Body of pancreas (tissue), 4 donors: ENCODE results near the gene CD209. TPM values are rescaled to one million over a fixed set of nuclear protein-coding genes. Genes with fewer than 3 reads are reported as not detected.
"Not testable (repeated sequence)": the region's sequence is repeated elsewhere in the genome, so short reads cannot be mapped to it uniquely, and the experiment has no call there.

Experiments
- ATAC-seq: fragments of 150-250 bp; one replicate; pipeline ENCODE4 v1.9.1; 2016
- DNase-seq, 4 donors: peaks; one replicate each; pipeline ENCODE4 v3.0.0-alpha.2; 2019
- H3K27ac ChIP-seq, 4 donors: fragments of 200-600 bp; sonication (generic); 1 replicate in 3 of 4; 2 replicates in 1 of 4; pipeline versions ENCODE4 v1.5.1 to v1.6.1; 2016 to 2019; ENCODE audit warnings: mild to moderate bottlenecking in 1 of 4, mixed read lengths in 1 of 4, moderate library complexity in 1 of 4
- H3K27me3 ChIP-seq, 2 donors: fragments of 200-600 bp; sonication (generic); one replicate each; pipeline ENCODE4 v1.6.0; 2016; ENCODE audit warnings: mild to moderate bottlenecking in 1 of 2
- H3K36me3 ChIP-seq, 2 donors: fragments of 200-600 bp; sonication (generic); replicated peaks in 1 of 2; 2 replicates each; pipeline ENCODE4 v1.5.1; 2016; ENCODE audit warnings: low read depth in 2 of 2; ENCODE audit not compliant: insufficient read depth in 1 of 2
- H3K4me1 ChIP-seq: fragments of 200-600 bp; sonication (generic); one replicate; pipeline ENCODE4 v1.6.0; 2016
- H3K4me3 ChIP-seq, 2 donors: fragments of 200-600 bp; sonication (generic); 1 replicate in 1 of 2; 2 replicates in 1 of 2; pipeline ENCODE4 v1.5.1; 2016 to 2019
- H3K9me3 ChIP-seq, 3 donors: fragments of 200-600 bp; sonication (generic); 1 replicate in 2 of 3; 2 replicates in 1 of 3; pipeline ENCODE4 v1.5.1; 2016
- CTCF ChIP-seq, 7 experiments: fragments of 450-650 bp in 4 of 7; fragments of 200-600 bp in 3 of 7; sonication (generic) in 3 of 7; IDR thresholded peaks; one replicate each; pipeline ENCODE4 v1.5.1; 2016 to 2019; ENCODE audit warnings: antibody characterized with exemption in 7 of 7
- POLR2A ChIP-seq, 3 donors: fragments of 450-650 bp; IDR thresholded peaks; one replicate each; pipeline ENCODE4 v1.6.1; 2016; ENCODE audit warnings: antibody characterized with exemption in 3 of 3, mild to moderate bottlenecking in 2 of 3
- WGBS, 2 donors: methylation state at CpG; one replicate each; pipeline ENCODE4 v1.1.5; 2017; 5-methylcytosine and 5-hydroxymethylcytosine counted together
- intact Hi-C: fragments of 100-400 bp; cut with DNase I; formaldehyde crosslinking; loops from one replicate; pipeline ENCODE4 v1.15.1; 2023
- total RNA-seq, 2 donors: library from RNA; depleted of rRNA; stranded (reverse); fragments of >200 nt; gene quantifications; one replicate each; pipeline ENCODE4 v1.1.0, GENCODE V29; 2016

The CD209 gene
- total RNA-seq: 1 to 10 TPM; 1.6 to 2.0 TPM

- Histone ChIP-seq H3K36me3 (no peaks in the 10 kb centered on the region), H3K27me3 (no peaks in the 10 kb centered on the region), H3K9me3 (no peaks in the 10 kb centered on the region), H3K4me3 (no peak within 1 kb of the TSS), H3K4me1 (no peaks in the 10 kb centered on the region), H3K27ac (no peak within 1 kb of the TSS)
- WGBS, 2 donors: 51 to 58% methylated on average over 4 to 7 of the region's 7 CpGs
- TF ChIP-seq POLR2A (IDR thresholded peaks at IDR 0.05) (no peak), CTCF (IDR thresholded peaks at IDR 0.05) (no peak)
- ATAC-seq: no peak
- no peak for DNase-seq
- intact Hi-C loops: no loop called here
These were observed at the start of gene CD209 for GRCh38 chr19:7746903-7747884. Gene CD209 (minus strand): TSS chr19:7747534. CDS start chr19:7747511, 23 bp downstream.

GRCh38 chr19:7795555-7796161, 48.3 kb upstream of the CD209 start:
- no peak for DNase-seq
- Histone ChIP-seq H3K27me3 (peaks cover 0 to 9% of the 10 kb centered on the region in 2 donors), H3K9me3 (no peaks in the 10 kb centered on the region), H3K4me3 (no peak overlapping the region), H3K27ac (no peak overlapping the region), H3K36me3 (no peaks in the 10 kb centered on the region), H3K4me1 (no peaks in the 10 kb centered on the region)
- WGBS, 2 donors: 49 to 62% methylated on average over 8 of the region's 8 CpGs
- no peak for ATAC-seq
- TF ChIP-seq CTCF (IDR thresholded peaks at IDR 0.05) (no peak), POLR2A (IDR thresholded peaks at IDR 0.05) (no peak)
- intact Hi-C loops: loop anchor here (10.0 kb wide), 1 partner anchor 691 kb away; no protein-coding TSS in a partner anchor

- no peak overlapping the region for H3K27ac ChIP-seq
- TF ChIP-seq CTCF (IDR thresholded peaks at IDR 0.05) (no peak), POLR2A (IDR thresholded peaks at IDR 0.05) (no peak)
- DNase-seq (no peak), ATAC-seq (no peak)
- no peaks in the 10 kb centered on the region for H3K9me3 ChIP-seq
- H3K36me3 ChIP-seq: no peaks in the 10 kb centered on the region
- no peak overlapping the region for H3K4me3 ChIP-seq
- peaks cover 10% of the 10 kb centered on the region for H3K4me1 ChIP-seq
- 67 to 77% methylated on average over 3 of the region's 3 CpGs for WGBS, 2 donors
- peaks cover 0 to 26% of the 10 kb centered on the region in 2 donors for H3K27me3 ChIP-seq
- intact Hi-C loops: loop anchor here (10.0 kb wide), 1 partner anchor 689 kb away; no protein-coding TSS in a partner anchor
These were observed 46.2 kb upstream of the CD209 start for GRCh38 chr19:7793493-7793892.

GRCh38 chr19:7792701-7793100, 45.4 kb upstream of the CD209 start:
- H3K27ac ChIP-seq, H3K9me3 ChIP-seq, ATAC-seq, H3K4me3 ChIP-seq, DNase-seq, H3K36me3 ChIP-seq: not testable (repeated sequence)
- Histone ChIP-seq H3K4me1 (peaks cover 15% of the 10 kb centered on the region), H3K27me3 (peaks cover 0 to 24% of the 10 kb centered on the region in 2 donors)
- 69 to 85% methylated on average over 6 to 7 of the region's 7 CpGs for WGBS, 2 donors
- intact Hi-C loops: loop anchor here (10.0 kb wide), 1 partner anchor 688 kb away; no protein-coding TSS in a partner anchor

GRCh38 chr19:7792281-7792680, 44.9 kb upstream of the CD209 start:
- Histone ChIP-seq H3K4me3 (no peak overlapping the region), H3K4me1 (peaks cover 19% of the 10 kb centered on the region), H3K27me3 (peaks cover 0 to 21% of the 10 kb centered on the region in 2 donors), H3K9me3 (no peaks in the 10 kb centered on the region), H3K36me3 (no peaks in the 10 kb centered on the region), H3K27ac (no peak overlapping the region)
- DNase-seq (no peak), ATAC-seq (no peak)
- WGBS, 2 donors: 40 to 42% methylated on average over 7 of the region's 7 CpGs
- intact Hi-C loops: loop anchor here (10.0 kb wide), 1 partner anchor 687 kb away; no protein-coding TSS in a partner anchor
- TF ChIP-seq CTCF (IDR thresholded peaks at IDR 0.05) (no peak), POLR2A (IDR thresholded peaks at IDR 0.05) (no peak)
